Keratinocyte (primary cell): ENCODE results near the gene PRKCZ.

Experiments used
- EZH2 ChIP-seq: IDR thresholded peaks from one replicate; pipeline ENCODE4 v1.6.1; 2012; ENCODE audit warnings: inconsistent platforms, mild to moderate bottlenecking, low read length, moderate library complexity
- TF ChIP-seq, protein P1 (sequence below), 3 experiments: IDR thresholded peaks in 1 of 3; conservative IDR thresholded peaks in 1 of 3; optimal IDR thresholded peaks in 1 of 3; 2 replicates in 2 of 3; 3 replicates in 1 of 3; pipeline versions ENCODE3 to v1.5.1; 2011; ENCODE audit warnings: low read length in 3 of 3, mild to moderate bottlenecking in 3 of 3, moderate library complexity in 2 of 3, control low read depth in 1 of 3, inconsistent platforms in 1 of 3; ENCODE audit not compliant: insufficient read depth in 2 of 3; ENCODE audit errors: extremely low read depth in 1 of 3

DNA sequence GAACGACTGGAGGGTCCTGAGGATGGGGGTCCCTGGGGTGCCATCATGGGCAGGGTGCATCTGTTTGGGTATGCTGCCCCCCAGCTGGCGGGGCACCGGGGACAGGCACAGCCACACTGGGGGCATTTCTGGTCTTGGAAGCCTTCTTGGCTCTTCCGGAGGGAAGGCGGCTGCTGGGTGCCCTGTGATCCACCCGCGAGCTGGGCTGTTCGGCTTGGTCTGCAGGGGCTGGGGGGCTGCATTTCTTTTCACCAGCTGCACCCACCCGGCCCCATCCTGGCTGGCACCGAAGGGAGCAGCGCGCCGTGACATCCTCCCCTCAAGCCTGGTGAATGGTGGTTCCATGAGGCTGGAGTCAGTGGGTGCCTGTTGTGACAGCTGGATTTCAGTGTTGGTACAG lies 132.2 kb downstream of the PRKCZ start:
- TF ChIP-seq EZH2, result no peak
- TF ChIP-seq, protein P1, sequence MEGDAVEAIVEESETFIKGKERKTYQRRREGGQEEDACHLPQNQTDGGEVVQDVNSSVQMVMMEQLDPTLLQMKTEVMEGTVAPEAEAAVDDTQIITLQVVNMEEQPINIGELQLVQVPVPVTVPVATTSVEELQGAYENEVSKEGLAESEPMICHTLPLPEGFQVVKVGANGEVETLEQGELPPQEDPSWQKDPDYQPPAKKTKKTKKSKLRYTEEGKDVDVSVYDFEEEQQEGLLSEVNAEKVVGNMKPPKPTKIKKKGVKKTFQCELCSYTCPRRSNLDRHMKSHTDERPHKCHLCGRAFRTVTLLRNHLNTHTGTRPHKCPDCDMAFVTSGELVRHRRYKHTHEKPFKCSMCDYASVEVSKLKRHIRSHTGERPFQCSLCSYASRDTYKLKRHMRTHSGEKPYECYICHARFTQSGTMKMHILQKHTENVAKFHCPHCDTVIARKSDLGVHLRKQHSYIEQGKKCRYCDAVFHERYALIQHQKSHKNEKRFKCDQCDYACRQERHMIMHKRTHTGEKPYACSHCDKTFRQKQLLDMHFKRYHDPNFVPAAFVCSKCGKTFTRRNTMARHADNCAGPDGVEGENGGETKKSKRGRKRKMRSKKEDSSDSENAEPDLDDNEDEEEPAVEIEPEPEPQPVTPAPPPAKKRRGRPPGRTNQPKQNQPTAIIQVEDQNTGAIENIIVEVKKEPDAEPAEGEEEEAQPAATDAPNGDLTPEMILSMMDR (optimal IDR thresholded peaks at IDR 0.05 in 1 of 3, IDR thresholded peaks at IDR 0.05 in 1 of 3, conservative IDR thresholded peaks at IDR 0.05 in 1 of 3; ENCODE audit: extremely low read depth in 1 of 3, insufficient read depth in 2 of 3, low read length in 3 of 3), result no peak
